ENCODE measurements around the gene RAB28. TPM values are rescaled to one million over a fixed set of nuclear protein-coding genes. Genes with fewer than 3 reads are reported as not detected.

Gene RAB28
- total RNA-seq, 1 experiment from 2014 or later = 17.1 TPM

GRCh38 chr4:13359809-13360208, 124.3 kb downstream of the RAB28 start:
- Mint-ChIP-seq H3K9me3 (no peaks in the 10 kb centered on the region), H3K4me3 (no peak overlapping the region), H3K27ac (no peak overlapping the region), H3K36me3 (no peaks in the 10 kb centered on the region), H3K27me3 (ENCODE audit: low read depth) (no peaks in the 10 kb centered on the region), H3K4me1 (peaks cover 8% of the 10 kb centered on the region)
- TF ChIP-seq TEAD1 (CRISPR knock-in tag; IDR thresholded peaks at IDR 0.05) (no peak), FOXP4 (CRISPR knock-in tag; IDR thresholded peaks at IDR 0.05) (no peak), ZNF232 (CRISPR knock-in tag; IDR thresholded peaks at IDR 0.05) (no peak), TCF7 (CRISPR knock-in tag; IDR thresholded peaks at IDR 0.05; ENCODE audit: low read depth) (no peak), EMX1 (CRISPR knock-in tag; IDR thresholded peaks at IDR 0.05) (no peak), AFF4 (CRISPR knock-in tag; IDR thresholded peaks at IDR 0.05; ENCODE audit: borderline replicate concordance) (no peak), ZNF281 (CRISPR knock-in tag; IDR thresholded peaks at IDR 0.05) (no peak), ARID4B (CRISPR knock-in tag; IDR thresholded peaks at IDR 0.05; ENCODE audit: borderline replicate concordance) (no peak), IRF1 (CRISPR knock-in tag; IDR thresholded peaks at IDR 0.05) (no peak), E2F4 (CRISPR knock-in tag; IDR thresholded peaks at IDR 0.05; ENCODE audit: borderline replicate concordance, low read depth) (no peak), USF1 (CRISPR knock-in tag; IDR thresholded peaks at IDR 0.05) (no peak)
- POLR2A ChIA-PET = interaction anchor here (0.6 kb wide), 1 partner anchor 9 kb away, joined by 3 read pairs; no protein-coding TSS in a partner anchor
- no peak for DNase-seq (ENCODE audit: low spot score)
- CTCF ChIA-PET = no interaction called here
- no peak for ATAC-seq
